HK-2 (cell line): Measurements from ENCODE around the gene NHS.

Source experiments
- DNase-seq: peaks from one replicate; pipeline ENCODE4 v3.0.0-alpha.2; 2018; ENCODE audit not compliant: unreplicated experiment

Gene NHS

GRCh38 chrX:17374619-17375366 is at the start of gene NHS:
TSS of gene NHS (plus strand) at chrX:17375200. CDS start at chrX:17375758, 558 bp downstream.
- peak; percentile 85 for DNase-seq

GRCh38 chrX:17328837-17329236 is 46.2 kb upstream of the NHS start:
- no peak for DNase-seq

GRCh38 chrX:17336377-17336776 is 38.6 kb upstream of the NHS start:
- no peak for DNase-seq

GRCh38 chrX:17355976-17356375 is 19.0 kb upstream of the NHS start:
- DNase-seq: no peak

GRCh38 chrX:17359500-17359899 is 15.5 kb upstream of the NHS start:
- DNase-seq: no peak

- DNase-seq: peak; percentile 21
Measured at GRCh38 chrX:17361620-17362019, 13.4 kb upstream of the NHS start.

GRCh38 chrX:17368002-17368401 is 7.0 kb upstream of the NHS start:
- no peak for DNase-seq

- no peak for DNase-seq
Measured at GRCh38 chrX:17369309-17369708, 5.7 kb upstream of the NHS start.

GRCh38 chrX:17370191-17370590 is 4.8 kb upstream of the NHS start:
- DNase-seq: no peak

GRCh38 chrX:17372052-17372451 is 2.9 kb upstream of the NHS start:
- DNase-seq: no peak

GRCh38 chrX:17373337-17373736 is 1.7 kb upstream of the NHS start:
- no peak for DNase-seq

GRCh38 chrX:17375367-17375636 is 302 bp downstream of the NHS start:
- DNase-seq: no peak

- DNase-seq: peak; percentile 41
Measured at GRCh38 chrX:17375637-17376430, 834 bp downstream of the NHS start.

GRCh38 chrX:17376431-17377077 is 1.6 kb downstream of the NHS start:
- peak; percentile 59 for DNase-seq

GRCh38 chrX:17377091-17377717 is 2.2 kb downstream of the NHS start:
- peak; percentile 77 for DNase-seq

- peak; percentile 22 for DNase-seq
Measured at GRCh38 chrX:17377795-17378194, 2.8 kb downstream of the NHS start.

- no peak for DNase-seq
Measured at GRCh38 chrX:17380221-17380620, 5.2 kb downstream of the NHS start.

GRCh38 chrX:17390419-17390850 is 15.4 kb downstream of the NHS start:
- no peak for DNase-seq

- no peak for DNase-seq
Measured at GRCh38 chrX:17395154-17395553, 20.2 kb downstream of the NHS start.

- peak; percentile 66 for DNase-seq
Measured at GRCh38 chrX:17397074-17397473, 22.1 kb downstream of the NHS start.

- no peak for DNase-seq
Measured at GRCh38 chrX:17403189-17403691, 28.2 kb downstream of the NHS start.

GRCh38 chrX:17403972-17404371 is 29.0 kb downstream of the NHS start:
- no peak for DNase-seq
